HG02884 (cell line): ENCODE results near the gene FBLN1.

ENCODE experiments used
- ATAC-seq: cut with Tn5 transposase; IDR thresholded peaks from one replicate; pipeline ENCODE4 v1.9.1; 2021; ENCODE audit warnings: mild to moderate bottlenecking, moderate library complexity; ENCODE audit not compliant: unreplicated experiment

The FBLN1 gene

DNA sequence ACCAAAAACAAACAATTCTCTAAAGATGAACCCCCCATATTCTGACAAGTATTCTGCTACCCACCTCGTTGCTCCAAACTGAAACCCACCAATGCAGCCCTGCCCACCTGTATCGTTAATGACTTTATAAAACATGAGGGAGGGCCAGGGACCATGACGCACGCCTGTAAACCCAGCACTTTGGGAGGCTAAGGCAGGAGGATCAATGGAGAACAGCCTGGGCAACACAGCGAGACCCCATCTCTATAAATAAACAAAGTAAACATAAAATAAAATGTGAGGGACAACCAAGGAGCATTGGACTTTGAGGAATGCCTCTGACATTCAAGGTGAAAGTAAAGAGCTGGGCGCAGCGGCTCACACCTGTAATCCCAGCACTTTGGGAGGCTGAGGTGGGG, 129.2 kb downstream of the FBLN1 start:
- ATAC-seq: no peak

- ATAC-seq: no peak
These were observed 130.3 kb downstream of the FBLN1 start for GRCh38 chr22:45632791-45633515.

GRCh38 chr22:45636683-45637082, 134.0 kb downstream of the FBLN1 start:
- ATAC-seq: no peak

GRCh38 chr22:45638197-45638596, 135.5 kb downstream of the FBLN1 start:
- ATAC-seq: no peak

GRCh38 chr22:45638834-45639746, 136.4 kb downstream of the FBLN1 start:
- ATAC-seq: no peak

GRCh38 chr22:45639747-45640102, 137.0 kb downstream of the FBLN1 start:
- no peak for ATAC-seq

GRCh38 chr22:45640291-45640940, 137.7 kb downstream of the FBLN1 start:
- no peak for ATAC-seq

- ATAC-seq: no peak
These were observed 138.4 kb downstream of the FBLN1 start for GRCh38 chr22:45640941-45641621.

- no peak for ATAC-seq
These were observed 140.3 kb downstream of the FBLN1 start for GRCh38 chr22:45642986-45643385.

DNA sequence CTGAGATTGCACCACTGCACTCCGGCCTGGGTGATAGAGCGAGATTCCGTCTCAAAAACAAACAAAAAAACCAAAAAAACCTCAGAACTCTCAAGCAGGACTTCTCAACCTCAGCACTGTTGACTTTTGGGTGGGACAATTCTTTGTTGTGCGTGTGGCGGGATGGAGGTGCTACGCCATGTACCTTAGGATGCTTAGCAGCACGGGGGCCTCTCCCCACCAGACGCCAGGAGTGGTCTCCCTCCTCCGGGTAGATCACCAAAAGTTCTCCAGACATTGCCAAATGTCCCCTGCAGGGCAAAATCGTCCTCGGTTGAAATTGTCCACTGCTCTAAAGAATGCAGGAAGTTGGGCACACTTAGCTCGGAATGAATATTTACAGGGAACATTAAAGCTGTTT, 142.0 kb downstream of the FBLN1 start:
- no peak for ATAC-seq

GRCh38 chr22:45645150-45645525, 142.5 kb downstream of the FBLN1 start:
- ATAC-seq: no peak

DNA sequence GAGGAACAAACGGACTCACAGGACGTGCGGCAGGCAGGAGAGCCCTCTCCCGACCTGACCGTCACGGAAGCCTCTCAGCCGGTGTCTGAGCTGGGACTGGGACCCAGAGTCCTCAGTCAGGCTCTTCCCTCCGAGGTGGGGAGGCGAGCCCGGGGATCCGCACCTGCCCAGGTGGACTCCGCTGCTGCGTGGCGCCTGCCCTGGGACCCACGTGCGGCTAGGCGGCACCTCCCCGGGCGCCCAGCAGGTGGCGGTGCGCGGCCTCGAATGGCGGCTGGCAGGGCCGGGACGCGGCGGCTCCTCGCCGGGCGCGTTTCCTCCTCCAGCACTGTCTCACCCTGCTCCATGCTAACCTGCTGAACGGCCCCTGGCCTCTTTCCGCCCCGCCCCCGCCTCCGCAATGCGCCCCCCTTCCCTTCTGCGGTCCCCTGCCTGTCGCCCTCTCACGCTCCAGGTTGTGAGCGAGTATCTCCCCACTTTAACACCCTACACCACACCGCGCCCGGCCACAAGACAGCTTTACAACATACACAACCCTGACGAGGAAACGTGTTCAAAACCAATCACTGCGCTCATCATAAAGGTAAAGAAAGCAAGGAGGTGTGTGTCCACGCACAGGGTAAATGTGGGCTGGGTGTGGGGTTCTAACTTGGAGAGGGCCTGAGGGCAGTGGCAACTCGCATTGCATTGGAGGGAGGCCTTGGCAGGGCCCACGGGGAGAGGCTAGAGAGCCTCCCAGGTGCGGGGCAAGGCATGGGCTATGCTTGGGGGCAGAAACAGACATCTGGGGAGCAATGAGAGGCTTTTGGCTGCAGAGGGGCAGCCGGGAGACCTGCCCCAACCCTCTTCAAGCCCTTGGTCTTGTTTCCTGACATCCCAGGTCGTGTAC, 143.1 kb downstream of the FBLN1 start:
- ATAC-seq: no peak

DNA sequence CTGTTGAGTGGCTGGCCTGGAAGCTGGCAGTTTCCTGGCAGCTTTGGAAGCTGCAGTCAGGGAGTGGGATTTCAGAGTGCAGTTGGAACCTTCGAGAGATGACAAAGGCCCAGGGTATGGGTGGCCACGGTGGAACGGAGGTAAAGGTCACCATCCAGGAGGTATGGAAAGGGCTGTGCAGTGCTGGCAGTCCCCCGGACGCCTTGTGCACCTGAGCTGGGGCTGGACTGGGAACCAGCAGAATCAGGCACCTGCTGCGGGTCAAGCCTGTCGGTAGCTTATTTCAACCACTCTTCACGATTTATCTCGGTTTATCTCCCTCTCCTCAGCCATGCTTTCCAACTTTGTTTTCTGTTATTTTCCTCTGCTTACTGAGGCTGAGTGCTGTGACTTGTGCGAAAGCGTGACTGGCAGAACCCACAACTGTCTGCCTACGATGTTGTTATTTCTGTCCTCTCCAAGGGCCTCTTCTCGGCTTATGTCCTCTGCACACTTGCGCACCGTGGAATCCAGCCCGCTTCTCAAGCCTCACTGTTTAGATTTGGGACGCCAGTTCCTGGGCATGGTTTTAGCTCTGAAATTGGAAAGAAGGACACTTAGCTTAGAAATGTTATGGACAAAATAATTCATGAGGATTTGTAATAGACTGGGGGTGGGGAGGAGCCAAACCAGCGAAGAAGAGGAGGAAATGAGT, 145.0 kb downstream of the FBLN1 start:
- no peak for ATAC-seq

DNA sequence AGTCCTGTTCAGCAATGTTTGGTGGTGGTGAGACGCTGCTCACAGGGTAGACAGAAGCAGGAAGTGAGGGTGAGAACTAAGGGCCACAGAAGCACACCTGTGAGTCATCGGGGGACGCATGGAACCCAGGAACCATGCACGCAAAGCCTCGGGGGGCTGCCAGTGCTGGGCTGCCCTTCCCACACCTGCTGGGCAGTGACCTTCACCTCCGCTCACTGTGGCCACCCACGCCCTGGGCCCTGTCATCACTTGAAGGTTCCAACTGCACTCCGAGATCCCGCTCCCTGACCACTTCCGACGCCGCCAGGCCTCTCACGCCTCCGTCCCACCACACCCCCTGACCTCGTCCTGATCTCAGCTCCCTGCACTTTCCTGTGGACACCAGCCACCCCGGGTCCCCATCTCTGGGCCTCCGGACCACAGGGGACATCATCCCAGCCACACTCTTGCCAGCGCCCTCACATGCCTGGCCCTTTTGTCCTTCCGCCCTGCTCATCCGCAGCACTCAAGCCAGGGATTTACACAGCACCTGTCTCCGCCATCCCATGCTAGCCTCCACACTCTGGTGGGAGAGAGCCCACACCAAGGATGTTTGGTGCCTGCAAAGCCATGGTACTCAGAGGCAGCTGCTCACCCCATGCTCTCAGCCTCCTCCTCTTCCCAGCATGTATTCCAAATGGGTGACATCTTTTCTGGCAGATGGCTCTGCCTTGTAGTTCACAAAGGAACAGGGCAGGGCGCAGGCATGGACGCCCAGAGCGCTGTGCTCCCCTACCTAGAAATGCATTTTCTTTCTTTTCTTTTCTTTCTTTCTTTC, 145.8 kb downstream of the FBLN1 start:
- ATAC-seq: no peak

- no peak for ATAC-seq
These were observed 147.1 kb downstream of the FBLN1 start for GRCh38 chr22:45649809-45650208.

GRCh38 chr22:45650721-45651120, 148.0 kb downstream of the FBLN1 start:
- ATAC-seq: no peak
